BLaER1 (cell line): ENCODE measurements around the gene EN1.

Source experiments
- H3K27ac ChIP-seq: shearing (Covaris generic); formaldehyde crosslinking; 2 replicates; pipeline ENCODE4 v1.8.1; 2022
- H3K27me3 ChIP-seq: shearing (Covaris generic); formaldehyde crosslinking; 2 replicates; pipeline ENCODE4 v1.8.1; 2022
- H3K36me3 ChIP-seq: shearing (Covaris generic); formaldehyde crosslinking; 2 replicates; pipeline ENCODE4 v1.8.1; 2022
- H3K4me1 ChIP-seq: shearing (Covaris generic); formaldehyde crosslinking; 2 replicates; pipeline ENCODE4 v1.8.1; 2022
- H3K4me2 ChIP-seq: shearing (Covaris generic); formaldehyde crosslinking; 2 replicates; pipeline ENCODE4 v1.8.1; 2022
- H3K4me3 ChIP-seq: shearing (Covaris generic); formaldehyde crosslinking; 2 replicates; pipeline ENCODE4 v1.8.1; 2022
- H3K9ac ChIP-seq: shearing (Covaris generic); formaldehyde crosslinking; 2 replicates; pipeline ENCODE4 v1.8.1; 2022
- H3K9me3 ChIP-seq: shearing (Covaris generic); formaldehyde crosslinking; 2 replicates; pipeline ENCODE4 v1.8.1; 2022
- H4K20me1 ChIP-seq: shearing (Covaris generic); formaldehyde crosslinking; 2 replicates; pipeline ENCODE4 v1.8.1; 2022
- Cebpa-rat ChIP-seq: shearing (Covaris generic); IDR thresholded peaks from 2 replicates; pipeline ENCODE4 v1.8.1; 2022

EN1 gene

DNA sequence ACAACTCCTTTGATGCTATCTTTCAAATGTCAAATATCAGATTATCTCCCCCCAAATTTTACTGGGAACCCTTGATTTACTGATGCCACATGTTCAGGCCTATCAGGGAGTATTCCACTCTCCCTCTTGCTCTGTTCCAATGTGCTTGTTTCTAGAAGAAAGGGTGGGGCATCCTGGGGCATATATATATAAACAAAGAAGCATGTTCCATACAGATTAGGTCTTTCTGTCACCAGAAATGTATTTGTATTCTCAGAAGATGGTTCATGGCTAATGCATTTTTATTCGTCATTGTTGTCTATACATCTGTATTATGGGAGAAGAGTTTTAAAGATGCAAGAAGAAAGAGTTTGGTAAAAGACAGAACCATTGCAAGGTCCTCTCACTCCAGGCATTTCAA lies 24.9 kb downstream of the EN1 start:
- Histone ChIP-seq H3K27me3 (no peaks in the 10 kb centered on the region), H3K36me3 (no peaks in the 10 kb centered on the region)
- no peak for TF ChIP-seq Cebpa-rat

DNA sequence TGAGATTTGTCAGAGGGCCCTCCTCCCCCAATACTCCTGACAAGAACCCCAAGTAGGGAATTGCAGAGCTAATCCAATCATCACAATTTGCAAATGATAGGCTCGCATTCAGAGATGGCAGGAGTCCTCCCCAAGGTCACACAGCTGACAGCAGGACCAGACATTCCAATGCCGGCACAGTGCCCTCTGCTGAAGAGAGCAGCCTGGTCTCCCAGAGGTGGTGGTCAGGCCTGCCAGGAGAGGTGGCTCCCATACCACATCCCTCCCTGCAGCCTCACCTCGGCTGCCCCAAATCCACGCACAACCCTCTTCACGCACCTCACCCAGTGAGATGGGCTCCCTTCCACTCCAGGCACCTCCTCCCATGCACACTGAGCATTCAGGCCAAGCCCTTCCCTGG lies 25.4 kb downstream of the EN1 start:
- no peak for TF ChIP-seq Cebpa-rat
- H4K20me1 ChIP-seq: no peaks in the 10 kb centered on the region

More for the DNA sequence above, 24.9 kb downstream of the EN1 start:
- H3K9ac ChIP-seq: no peak overlapping the region
- no peak overlapping the region for H3K4me2 ChIP-seq
- 0 out of 2 replicates have a peak, but pooled peaks cover 5% of the 10 kb centered on the region for H3K4me1 ChIP-seq
- no peaks in the 10 kb centered on the region for H3K9me3 ChIP-seq
- H4K20me1 ChIP-seq: no peaks in the 10 kb centered on the region
- H3K27ac ChIP-seq: no peak overlapping the region
- H3K4me3 ChIP-seq: no peak overlapping the region

DNA sequence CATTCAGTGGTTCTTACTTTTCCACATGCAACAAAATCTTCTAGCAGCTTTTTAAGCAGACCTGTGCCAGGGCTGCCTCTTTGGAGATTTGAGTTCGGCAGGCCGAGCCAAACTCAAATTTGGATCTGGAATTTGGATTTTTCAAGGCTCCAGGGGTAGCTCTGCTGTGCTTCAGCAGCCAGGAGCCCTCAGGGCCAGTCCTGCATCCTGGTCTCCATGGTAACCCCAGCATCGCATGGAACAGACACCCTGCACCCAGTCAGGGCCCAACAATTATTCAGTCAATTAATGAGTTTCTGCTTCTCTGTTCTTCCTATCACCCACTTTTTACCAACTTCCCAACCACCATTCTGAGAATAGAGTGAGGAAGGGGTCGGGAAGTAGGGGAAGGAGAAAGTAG lies 30.0 kb downstream of the EN1 start:
- Histone ChIP-seq H3K27me3 (no peaks in the 10 kb centered on the region), H3K27ac (no peak overlapping the region), H3K9me3 (no peaks in the 10 kb centered on the region), H3K4me3 (no peak overlapping the region), H3K9ac (no peak overlapping the region), H4K20me1 (no peaks in the 10 kb centered on the region), H3K36me3 (no peaks in the 10 kb centered on the region), H3K4me1 (peaks cover 28% of the 10 kb centered on the region), H3K4me2 (no peak overlapping the region)
- no peak for TF ChIP-seq Cebpa-rat

More for the DNA sequence above, 25.4 kb downstream of the EN1 start:
- H3K27me3 ChIP-seq: no peaks in the 10 kb centered on the region
- no peak overlapping the region for H3K9ac ChIP-seq
- no peak overlapping the region for H3K4me2 ChIP-seq
- no peak overlapping the region for H3K27ac ChIP-seq
- H3K36me3 ChIP-seq: no peaks in the 10 kb centered on the region
- 0 out of 2 replicates have a peak, but pooled peaks cover 5% of the 10 kb centered on the region for H3K4me1 ChIP-seq
- H3K4me3 ChIP-seq: no peak overlapping the region
- H3K9me3 ChIP-seq: no peaks in the 10 kb centered on the region

DNA sequence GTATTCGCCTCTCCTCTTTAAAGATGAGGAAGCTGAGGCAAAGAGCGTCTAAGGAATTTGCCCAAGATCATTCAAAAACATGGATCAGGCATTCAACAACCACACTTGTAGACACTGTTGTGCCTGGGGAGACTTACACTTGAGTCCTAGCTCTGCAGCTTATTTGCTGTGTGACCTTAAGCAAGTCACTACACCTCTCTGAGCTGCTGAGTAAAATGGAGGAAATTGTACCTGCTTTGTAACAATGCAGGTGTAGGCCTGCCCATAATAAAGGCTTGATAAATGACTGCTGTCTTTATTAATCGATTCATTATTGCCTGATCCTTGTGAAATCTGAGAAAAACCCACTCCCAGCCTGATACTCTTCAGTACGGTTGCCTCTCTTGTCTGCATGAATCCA lies 30.8 kb downstream of the EN1 start:
- TF ChIP-seq Cebpa-rat: no peak
- peaks cover 29% of the 10 kb centered on the region for H3K4me1 ChIP-seq
- no peaks in the 10 kb centered on the region for H4K20me1 ChIP-seq
- no peaks in the 10 kb centered on the region for H3K36me3 ChIP-seq
- H3K27me3 ChIP-seq: no peaks in the 10 kb centered on the region
- no peak overlapping the region for H3K4me3 ChIP-seq
- no peak overlapping the region for H3K4me2 ChIP-seq
- H3K9me3 ChIP-seq: no peaks in the 10 kb centered on the region
- H3K27ac ChIP-seq: no peak overlapping the region
- no peak overlapping the region for H3K9ac ChIP-seq

DNA sequence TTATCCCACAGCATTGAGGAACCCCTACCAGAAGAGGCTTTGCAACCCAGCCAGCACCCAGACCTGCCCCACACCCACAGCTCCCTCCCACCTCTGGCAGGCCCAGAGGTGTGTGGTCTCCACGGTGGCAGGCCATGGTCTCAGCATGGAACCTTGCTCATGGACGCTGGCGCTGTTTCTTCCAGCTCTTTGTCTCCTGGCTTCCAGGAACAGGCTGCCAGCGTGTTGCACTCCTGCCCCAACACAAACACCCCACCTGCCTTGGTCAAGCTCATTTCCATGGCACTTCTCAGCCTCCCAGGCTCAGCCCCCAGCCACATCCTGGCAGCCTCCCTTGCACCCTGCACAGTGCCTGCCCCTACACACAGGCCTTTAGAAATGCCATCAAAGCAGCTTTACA lies 31.7 kb downstream of the EN1 start:
- Histone ChIP-seq H3K9ac (no peak overlapping the region), H3K4me2 (peak overlapping the region; percentile 44)

DNA sequence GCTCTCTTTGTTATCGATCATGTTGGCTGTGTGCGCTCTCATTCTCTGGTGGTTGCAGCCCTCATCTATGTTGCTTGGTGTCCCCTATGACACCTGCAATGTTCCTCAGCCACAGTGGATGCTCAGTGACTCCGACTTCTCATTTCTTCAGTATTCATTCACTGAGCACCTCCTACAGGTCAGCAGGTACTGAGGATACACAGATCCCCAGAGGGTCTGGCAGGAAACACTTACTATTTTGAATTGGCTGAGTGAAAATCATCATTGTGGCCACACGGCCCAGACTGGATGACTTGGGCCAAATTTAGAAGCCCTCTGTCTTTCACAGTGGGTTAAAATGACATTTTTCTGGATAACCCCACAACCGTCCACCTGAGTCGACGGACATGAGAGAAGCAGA lies 32.1 kb downstream of the EN1 start:
- no peak overlapping the region for H3K9ac ChIP-seq
- H4K20me1 ChIP-seq: no peaks in the 10 kb centered on the region
- H3K36me3 ChIP-seq: no peaks in the 10 kb centered on the region
- H3K4me1 ChIP-seq: peaks cover 37% of the 10 kb centered on the region
- H3K4me2 ChIP-seq: peak overlapping the region; percentile 44
- no peak for TF ChIP-seq Cebpa-rat
- no peaks in the 10 kb centered on the region for H3K9me3 ChIP-seq
- H3K27ac ChIP-seq: no peak overlapping the region
- no peaks in the 10 kb centered on the region for H3K27me3 ChIP-seq
- H3K4me3 ChIP-seq: no peak overlapping the region

More for the DNA sequence above, 31.7 kb downstream of the EN1 start:
- no peak overlapping the region for H3K4me3 ChIP-seq
- H4K20me1 ChIP-seq: no peaks in the 10 kb centered on the region
- no peaks in the 10 kb centered on the region for H3K36me3 ChIP-seq
- H3K4me1 ChIP-seq: peaks cover 33% of the 10 kb centered on the region
- 0 out of 2 replicates have a peak overlapping the region, but pooled peaks have one; percentile 21 for H3K27ac ChIP-seq
- H3K27me3 ChIP-seq: no peaks in the 10 kb centered on the region
- H3K9me3 ChIP-seq: no peaks in the 10 kb centered on the region
- no peak for TF ChIP-seq Cebpa-rat

DNA sequence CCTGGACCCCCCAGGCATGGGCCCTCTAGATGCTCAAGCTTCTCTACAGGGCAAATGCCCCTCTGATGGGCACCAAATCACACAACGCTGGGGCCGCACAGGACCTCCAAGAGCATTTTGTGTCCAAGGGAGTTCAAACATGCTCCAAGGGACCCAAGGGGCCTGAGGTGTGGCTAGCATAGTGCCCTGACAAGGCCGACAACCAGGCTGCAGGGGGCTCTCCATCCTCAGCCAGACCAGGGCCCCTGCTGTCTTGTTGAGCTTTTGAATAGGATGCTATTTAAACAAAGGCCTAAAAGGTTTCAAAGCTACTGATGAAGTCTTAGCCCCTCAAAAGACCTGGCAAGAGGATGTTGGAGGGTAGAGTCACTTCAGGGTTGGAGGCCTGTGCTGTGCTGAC lies 33.1 kb downstream of the EN1 start:
- Histone ChIP-seq H3K9ac (no peak overlapping the region), H3K36me3 (no peaks in the 10 kb centered on the region), H3K27me3 (no peaks in the 10 kb centered on the region), H3K4me3 (no peak overlapping the region), H3K27ac (no peak overlapping the region), H4K20me1 (no peaks in the 10 kb centered on the region), H3K9me3 (no peaks in the 10 kb centered on the region), H3K4me2 (no peak overlapping the region), H3K4me1 (peaks cover 37% of the 10 kb centered on the region)
- TF ChIP-seq Cebpa-rat: no peak

DNA sequence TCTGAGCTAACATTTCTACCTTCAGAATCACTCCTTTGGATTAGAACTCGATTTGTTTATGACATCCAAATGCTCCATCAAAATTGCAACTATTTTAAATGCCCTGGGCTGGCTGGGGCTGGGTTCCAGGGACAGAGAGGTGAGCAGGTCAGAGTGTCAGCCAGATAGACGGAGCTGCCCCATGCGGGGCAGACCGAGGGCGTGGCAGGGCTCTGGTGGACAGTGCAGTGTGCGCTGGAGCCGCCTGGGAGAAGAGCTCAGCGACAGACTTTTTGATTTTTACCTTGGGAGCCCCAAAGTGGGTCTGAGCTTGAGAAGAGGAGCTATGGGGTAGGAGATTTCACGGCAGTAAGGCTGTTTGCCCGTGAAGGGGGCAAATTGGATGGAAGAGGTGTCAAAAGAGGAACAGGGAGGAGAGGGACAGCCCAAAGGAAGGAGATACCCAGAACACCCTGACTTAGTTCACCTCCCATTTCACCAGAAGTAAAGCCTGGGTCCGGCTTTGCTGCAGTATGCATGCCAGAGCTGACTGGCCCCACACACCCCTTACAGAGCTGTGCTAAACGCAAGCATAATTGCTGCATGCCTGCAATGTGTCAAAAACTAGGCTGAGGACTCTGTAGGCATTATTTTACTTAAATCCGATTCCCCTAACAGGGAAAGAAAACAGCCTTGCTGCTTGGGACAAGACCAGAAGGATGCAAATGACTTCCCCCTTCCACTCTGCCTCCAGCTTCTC lies 33.7 kb downstream of the EN1 start:
- no peak overlapping the region for H3K4me3 ChIP-seq
- H3K27me3 ChIP-seq: peaks cover under 1% of the 10 kb centered on the region; the same call in 1 of the 2 replicates
- no peaks in the 10 kb centered on the region for H3K36me3 ChIP-seq
- peaks cover 38% of the 10 kb centered on the region for H3K4me1 ChIP-seq
- H3K9me3 ChIP-seq: no peaks in the 10 kb centered on the region
- peak overlapping the region; percentile 62 for H3K4me2 ChIP-seq
- no peak overlapping the region for H3K9ac ChIP-seq
- no peak overlapping the region for H3K27ac ChIP-seq
- TF ChIP-seq Cebpa-rat: no peak
- H4K20me1 ChIP-seq: no peaks in the 10 kb centered on the region

DNA sequence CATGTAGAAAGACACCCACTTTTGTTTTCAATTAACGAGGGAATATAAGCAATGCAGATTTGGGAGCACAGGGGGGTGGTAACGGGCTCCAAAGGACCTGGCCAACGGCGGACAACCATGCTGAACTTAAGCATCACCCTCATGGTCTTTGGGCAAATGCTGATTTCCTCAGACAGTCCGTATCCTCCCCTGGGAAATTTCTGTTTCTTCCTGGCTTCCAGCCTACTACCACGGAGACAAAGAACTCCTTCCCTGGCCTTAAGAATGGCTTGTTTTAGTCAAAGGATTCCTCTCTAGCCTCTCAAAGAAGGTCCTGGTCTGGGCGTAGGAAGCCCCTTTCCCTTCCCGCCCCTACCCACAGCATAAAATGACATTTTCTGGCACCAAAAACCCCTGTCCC lies 34.3 kb downstream of the EN1 start:
- no peak overlapping the region for H3K27ac ChIP-seq
- H4K20me1 ChIP-seq: no peaks in the 10 kb centered on the region
- H3K4me3 ChIP-seq: no peak overlapping the region
- peak overlapping the region; percentile 62 for H3K4me2 ChIP-seq
- H3K27me3 ChIP-seq: peaks cover 7% of the 10 kb centered on the region; the same call in 1 of the 2 replicates
- H3K9ac ChIP-seq: no peak overlapping the region
- no peak for TF ChIP-seq Cebpa-rat
- peaks cover 44% of the 10 kb centered on the region for H3K4me1 ChIP-seq
- H3K36me3 ChIP-seq: no peaks in the 10 kb centered on the region
- H3K9me3 ChIP-seq: no peaks in the 10 kb centered on the region

DNA sequence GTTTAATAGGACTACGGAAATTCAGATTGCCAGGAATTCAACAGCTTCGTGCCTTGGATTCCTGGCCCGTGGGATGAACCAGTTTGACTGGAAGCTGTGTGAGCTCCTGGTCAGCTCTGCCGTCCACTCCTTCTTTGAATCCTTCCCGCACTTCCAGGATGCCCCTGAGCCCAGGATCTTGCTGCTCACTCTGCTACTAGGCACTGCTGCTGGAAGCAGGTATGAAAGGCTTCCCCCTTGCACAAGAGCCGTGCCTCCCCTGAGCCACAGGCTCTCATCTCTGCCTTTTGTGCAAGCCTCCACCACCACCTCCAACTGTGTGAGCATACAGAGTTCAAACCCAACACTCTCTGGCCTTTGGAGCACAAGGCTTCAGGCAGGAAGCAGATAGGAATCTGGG lies 34.9 kb downstream of the EN1 start:
- H4K20me1 ChIP-seq: no peaks in the 10 kb centered on the region
- no peaks in the 10 kb centered on the region for H3K9me3 ChIP-seq
- H3K4me3 ChIP-seq: no peak overlapping the region
- peak overlapping the region; percentile 62 for H3K4me2 ChIP-seq
- peaks cover 50% of the 10 kb centered on the region for H3K4me1 ChIP-seq
- H3K9ac ChIP-seq: no peak overlapping the region
- H3K27ac ChIP-seq: no peak overlapping the region
- peaks cover 7% of the 10 kb centered on the region; the same call in 1 of the 2 replicates for H3K27me3 ChIP-seq
- no peak for TF ChIP-seq Cebpa-rat
- H3K36me3 ChIP-seq: no peaks in the 10 kb centered on the region
